H9 (cell line): ENCODE measurements around the gene RPS8. TPM values are rescaled to one million over a fixed set of nuclear protein-coding genes. Genes with fewer than 3 reads are reported as not detected.

ENCODE experiments used
- DNase-seq: peaks from one replicate; pipeline ENCODE4 v3.0.0-alpha.2; 2017
- H2AFZ ChIP-seq: one replicate; pipeline ENCODE4 v1.6.1; 2013; ENCODE audit warnings: mild to moderate bottlenecking, low read length, control low read depth, moderate library complexity
- H2AK5ac ChIP-seq: 2 replicates; pipeline ENCODE4 v1.6.1; 2013; ENCODE audit warnings: low read length, control low read depth, mixed read lengths; ENCODE audit not compliant: insufficient read length
- H2BK120ac ChIP-seq: one replicate; pipeline ENCODE4 v1.6.1; 2013; ENCODE audit warnings: low read depth, mild to moderate bottlenecking, low read length, control low read depth, inconsistent platforms; ENCODE audit not compliant: poor library complexity, severe bottlenecking
- H2BK12ac ChIP-seq: 2 replicates; pipeline ENCODE4 v1.6.1; 2013; ENCODE audit warnings: low read length, control low read depth, mixed read lengths, low read depth; ENCODE audit not compliant: insufficient read length
- H2BK15ac ChIP-seq: 2 replicates; pipeline ENCODE4 v1.6.1; 2013; ENCODE audit warnings: low read depth, low read length, control low read depth
- H2BK20ac ChIP-seq: one replicate; pipeline ENCODE4 v1.6.1; 2013; ENCODE audit warnings: low read depth, mild to moderate bottlenecking, low read length, control low read depth, inconsistent platforms; ENCODE audit not compliant: poor library complexity, severe bottlenecking
- H2BK5ac ChIP-seq: 2 replicates; pipeline ENCODE4 v1.6.1; 2013; ENCODE audit warnings: low read length, control low read depth, mixed read lengths; ENCODE audit not compliant: insufficient read length
- H3K14ac ChIP-seq: 2 replicates; pipeline ENCODE4 v1.6.1; 2013; ENCODE audit warnings: low read length, control low read depth; ENCODE audit not compliant: insufficient read depth
- H3K18ac ChIP-seq: 2 replicates; pipeline ENCODE4 v1.6.1; 2013; ENCODE audit warnings: low read depth, mild to moderate bottlenecking, mixed read lengths, low read length, control low read depth; ENCODE audit not compliant: insufficient read length
- H3K23ac ChIP-seq: 2 replicates; pipeline ENCODE4 v1.6.1; 2013; ENCODE audit warnings: low read length, control low read depth, mixed read lengths, low read depth; ENCODE audit not compliant: insufficient read length
- H3K23me2 ChIP-seq: 2 replicates; pipeline ENCODE4 v1.6.1; 2013; ENCODE audit warnings: low read depth, mild to moderate bottlenecking, mixed read lengths, low read length, control low read depth; ENCODE audit not compliant: insufficient read length, poor library complexity, severe bottlenecking
- H3K27ac ChIP-seq: 2 replicates; pipeline ENCODE4 v1.5.1; 2013; ENCODE audit warnings: low read length, control low read depth, mixed read lengths, low read depth; ENCODE audit not compliant: insufficient read length
- H3K27me3 ChIP-seq: 2 replicates; pipeline ENCODE4 v1.6.1; 2013; ENCODE audit warnings: low read length, control low read depth, inconsistent platforms; ENCODE audit not compliant: insufficient read depth
- H3K4ac ChIP-seq: 2 replicates; pipeline ENCODE4 v1.6.1; 2013; ENCODE audit warnings: low read depth, mild to moderate bottlenecking, control low read depth, inconsistent platforms, low read length, moderate library complexity
- H3K4me1 ChIP-seq: 2 replicates; pipeline ENCODE4 v1.6.1; 2013; ENCODE audit warnings: low read length, control low read depth, inconsistent platforms; ENCODE audit not compliant: insufficient read depth
- H3K4me2 ChIP-seq: 2 replicates; pipeline ENCODE4 v1.6.1; 2013; ENCODE audit warnings: low read length, control low read depth, mixed read lengths; ENCODE audit not compliant: insufficient read length, insufficient read depth
- H3K56ac ChIP-seq: 2 replicates; pipeline ENCODE4 v1.6.1; 2013; ENCODE audit warnings: low read depth, mild to moderate bottlenecking, mixed read lengths, low read length, control low read depth; ENCODE audit not compliant: insufficient read length
- H3K79me1 ChIP-seq: 2 replicates; pipeline ENCODE4 v1.6.1; 2013; ENCODE audit warnings: low read depth, mild to moderate bottlenecking, moderate library complexity, low read length, control low read depth, inconsistent platforms; ENCODE audit not compliant: insufficient read depth, poor library complexity, severe bottlenecking
- H3K79me2 ChIP-seq: 2 replicates; pipeline ENCODE4 v1.6.1; 2013; ENCODE audit warnings: low read length, control low read depth, inconsistent platforms; ENCODE audit not compliant: insufficient read depth
- H3K9ac ChIP-seq: 2 replicates; pipeline ENCODE4 v1.6.1; 2013; ENCODE audit warnings: low read length, control low read depth, mixed read lengths; ENCODE audit not compliant: insufficient read length; ENCODE audit errors: extremely low read depth
- H3K9me3 ChIP-seq: one replicate; pipeline ENCODE4 v1.6.1; 2013; ENCODE audit warnings: low read depth, low read length, inconsistent platforms; ENCODE audit not compliant: control insufficient read depth
- H3T11ph ChIP-seq: one replicate; pipeline ENCODE4 v1.6.1; 2013; ENCODE audit warnings: mild to moderate bottlenecking, low read length, control low read depth, inconsistent platforms
- H4K20me1 ChIP-seq: one replicate; pipeline ENCODE4 v1.6.1; 2013; ENCODE audit not compliant: control insufficient read depth, insufficient read length, insufficient read depth
- H4K5ac ChIP-seq: 2 replicates; pipeline ENCODE4 v1.6.1; 2013; ENCODE audit warnings: low read depth, mild to moderate bottlenecking, mixed read lengths, low read length, control low read depth; ENCODE audit not compliant: insufficient read length
- H4K8ac ChIP-seq: replicated peaks from 2 replicates; pipeline ENCODE4 v1.6.1; 2013; ENCODE audit warnings: low read length, control low read depth, mixed read lengths, low read depth; ENCODE audit not compliant: insufficient read length
- H4K91ac ChIP-seq: 2 replicates; pipeline ENCODE4 v1.6.1; 2013; ENCODE audit warnings: low read depth, mild to moderate bottlenecking, moderate library complexity, mixed read lengths, low read length, control low read depth; ENCODE audit not compliant: insufficient read length
- H3K27ac Mint-ChIP-seq, 3 experiments: 2 replicates in 2 of 3; 3 replicates in 1 of 3; pipeline ENCODE4 v1.8.0; 2020 to 2021; ENCODE audit warnings: mixed read lengths in 3 of 3, mild to moderate bottlenecking in 1 of 3, moderate library complexity in 1 of 3
- H3K27me3 Mint-ChIP-seq: 2 replicates; pipeline ENCODE4 v1.8.0; 2021; ENCODE audit warnings: low read depth, mild to moderate bottlenecking, moderate library complexity, mixed read lengths
- H3K36me3 Mint-ChIP-seq, 3 experiments: 2 replicates in 2 of 3; 3 replicates in 1 of 3; pipeline ENCODE4 v1.8.0; 2020 to 2021; ENCODE audit warnings: low read depth in 3 of 3, mixed read lengths in 3 of 3; ENCODE audit not compliant: insufficient read depth in 1 of 3
- H3K4me1 Mint-ChIP-seq, 2 experiments: 2 replicates each; pipeline ENCODE4 v1.8.0; 2020; ENCODE audit warnings: mixed read lengths in 2 of 2
- H3K4me3 Mint-ChIP-seq, 2 experiments: 2 replicates in 1 of 2; 3 replicates in 1 of 2; pipeline ENCODE4 v1.8.0; 2020 to 2021; ENCODE audit warnings: mild to moderate bottlenecking in 2 of 2, mixed read lengths in 2 of 2, moderate library complexity in 1 of 2
- H3K9me3 Mint-ChIP-seq, 2 experiments: 2 replicates in 1 of 2; 3 replicates in 1 of 2; pipeline ENCODE4 v1.8.0; 2020; ENCODE audit warnings: mild to moderate bottlenecking in 2 of 2, mixed read lengths in 2 of 2, moderate library complexity in 1 of 2
- CTCF ChIP-seq: fragments of 200-600 bp; sonication (generic); conservative IDR thresholded peaks from 3 replicates; pipeline ENCODE4 v1.8.0; 2021; ENCODE audit warnings: antibody characterized with exemption, mild to moderate bottlenecking
- WGBS: extraction: QIAGEN DNeasy Blood & Tissue Kit; methylation state at CpG from one replicate; pipeline ENCODE4 v1.1.7; 2013; ENCODE audit warnings: missing lambda C conversion rate, low lambda C conversion rate, mixed read lengths; ENCODE audit not compliant: insufficient read length; ENCODE audit errors: extremely low coverage; 5-methylcytosine and 5-hydroxymethylcytosine counted together
- total RNA-seq: library from RNA; stranded (reverse); gene quantifications from 2 replicates; pipeline ENCODE4 v1.2.1, GENCODE V29; 2021

Gene RPS8
- total RNA-seq, 1 experiment from 2014 or later: 2,591 TPM

GRCh38 chr1:44780583-44781121 is 5.3 kb downstream of the RPS8 start:
- 0 out of 3 replicates have a peak, but pooled peaks have one; percentile 11 for TF ChIP-seq CTCF
- no peak overlapping the region for H3K4me2 ChIP-seq
- no peak overlapping the region for H3K23ac ChIP-seq
- no peaks in the 10 kb centered on the region for H3K4me1 ChIP-seq
- H2AK5ac ChIP-seq: no peak overlapping the region
- H3K9me3 ChIP-seq: no peaks in the 10 kb centered on the region
- H2BK120ac ChIP-seq: no peak overlapping the region
- H2AFZ ChIP-seq: no peak overlapping the region
- peak overlapping the region in 1 of 3 experiments; percentile 87; a peak in 2 of 7 replicates for H3K27ac Mint-ChIP-seq
- H3K56ac ChIP-seq: no peak overlapping the region
- H3K27me3 Mint-ChIP-seq: peaks cover 9% of the 10 kb centered on the region
- H2BK5ac ChIP-seq: no peak overlapping the region
- H3K4me3 Mint-ChIP-seq: no peak overlapping the region
- peaks cover 30 to 36% of the 10 kb centered on the region in 2 experiments for H3K4me1 Mint-ChIP-seq
- no peak overlapping the region for H3K18ac ChIP-seq
- H3K9ac ChIP-seq: no peak overlapping the region
- H3K9me3 Mint-ChIP-seq: 0 out of 5 replicates have a peak, but pooled peaks cover 0 to 4% of the 10 kb centered on the region in 2 experiments
- H4K20me1 ChIP-seq: peaks cover 4% of the 10 kb centered on the region
- H3K79me1 ChIP-seq: peaks cover 2% of the 10 kb centered on the region
- DNase-seq: no peak
- peaks cover 33 to 68% (median 51%) of the 10 kb centered on the region in 3 experiments for H3K36me3 Mint-ChIP-seq
- H4K8ac ChIP-seq: no peak overlapping the region
- peaks cover 14% of the 10 kb centered on the region for H3K23me2 ChIP-seq
- no peak overlapping the region for H2BK20ac ChIP-seq
- no peak overlapping the region for H3K27ac ChIP-seq
- no peak overlapping the region for H4K91ac ChIP-seq
- no peak overlapping the region for H2BK12ac ChIP-seq
- H3K14ac ChIP-seq: no peak overlapping the region
- peaks cover 17% of the 10 kb centered on the region; the same call in 1 of the 2 replicates for H3K79me2 ChIP-seq
- no peak overlapping the region for H3T11ph ChIP-seq
- H3K27me3 ChIP-seq: no peaks in the 10 kb centered on the region
- H4K5ac ChIP-seq: no peak overlapping the region
- no CpG with 5 or more reads among the region's 14 CpGs for WGBS
- no peak overlapping the region for H2BK15ac ChIP-seq
- no peak overlapping the region for H3K4ac ChIP-seq
